Liver (tissue), 9 donors: ENCODE results near the gene HOMEZ. TPM values are rescaled to one million over a fixed set of nuclear protein-coding genes. Genes with fewer than 3 reads are reported as not detected.

ENCODE experiments used
- DNase-seq: peaks from one replicate; pipeline ENCODE4 v3.0.0-alpha.2; 2017; ENCODE audit warnings: low spot score
- H3K27ac ChIP-seq, 2 donors: one replicate each; pipeline ENCODE4 v1.7.0; 2013; ENCODE audit warnings: inconsistent platforms in 2 of 2, low read length in 2 of 2, control low read depth in 1 of 2, low read depth in 1 of 2, mild to moderate bottlenecking in 1 of 2
- H3K27me3 ChIP-seq, 4 donors: one replicate each; pipeline versions ENCODE4 v1.6.1 to v1.7.0; 2013; ENCODE audit warnings: low read length in 3 of 4, inconsistent platforms in 1 of 4, mild to moderate bottlenecking in 1 of 4, moderate library complexity in 1 of 4; ENCODE audit not compliant: control insufficient read depth in 4 of 4, insufficient read depth in 4 of 4
- H3K36me3 ChIP-seq, 4 donors: one replicate each; pipeline versions ENCODE4 v1.6.1 to v1.7.0; 2013; ENCODE audit warnings: low read length in 3 of 4, mild to moderate bottlenecking in 3 of 4, low read depth in 1 of 4, moderate library complexity in 1 of 4; ENCODE audit not compliant: control insufficient read depth in 4 of 4, insufficient read depth in 3 of 4
- H3K4me1 ChIP-seq, 4 donors: one replicate each; pipeline versions ENCODE4 v1.6.1 to v1.7.0; 2013; ENCODE audit warnings: low read length in 3 of 4, mild to moderate bottlenecking in 3 of 4, moderate library complexity in 1 of 4; ENCODE audit not compliant: control insufficient read depth in 4 of 4, insufficient read depth in 4 of 4
- H3K4me3 ChIP-seq, 3 donors: one replicate each; pipeline versions ENCODE4 v1.6.1 to v1.7.0; 2013; ENCODE audit warnings: low read length in 3 of 3, control low read depth in 1 of 3, low read depth in 1 of 3, mild to moderate bottlenecking in 1 of 3
- H3K9ac ChIP-seq, 2 donors: one replicate each; pipeline ENCODE4 v1.7.0; 2013; ENCODE audit warnings: low read length in 2 of 2, mild to moderate bottlenecking in 2 of 2, moderate library complexity in 2 of 2, control low read depth in 1 of 2, low read depth in 1 of 2
- H3K9me3 ChIP-seq, 4 donors: one replicate each; pipeline versions ENCODE4 v1.6.1 to v1.7.0; 2013; ENCODE audit warnings: low read length in 3 of 4; ENCODE audit not compliant: control insufficient read depth in 4 of 4
- EGR1 ChIP-seq, 2 donors: IDR thresholded peaks; 2 replicates each; pipeline ENCODE4 v1.6.1; 2016 to 2018; ENCODE audit warnings: antibody characterized with exemption in 2 of 2, low read depth in 2 of 2
- FOXA1 ChIP-seq: IDR thresholded peaks from 2 replicates; pipeline ENCODE4 v1.6.1; 2016; ENCODE audit warnings: antibody characterized with exemption
- FOXA2 ChIP-seq: IDR thresholded peaks from 2 replicates; pipeline ENCODE4 v1.6.1; 2016; ENCODE audit warnings: antibody characterized with exemption
- GABPA ChIP-seq, 2 donors: IDR thresholded peaks in 1 of 2; conservative IDR thresholded peaks in 1 of 2; 2 replicates each; pipeline ENCODE4 v1.6.1; 2016; ENCODE audit warnings: antibody characterized with exemption in 2 of 2, mild to moderate bottlenecking in 1 of 2, moderate library complexity in 1 of 2
- HNF4A ChIP-seq, 2 donors: conservative IDR thresholded peaks; 2 replicates each; pipeline ENCODE4 v1.6.1; 2016; ENCODE audit warnings: antibody characterized with exemption in 2 of 2, mild to moderate bottlenecking in 2 of 2
- HNF4G ChIP-seq: IDR thresholded peaks from 2 replicates; pipeline ENCODE4 v1.6.1; 2016; ENCODE audit warnings: antibody characterized with exemption
- JUND ChIP-seq, 2 donors: IDR thresholded peaks; 2 replicates each; pipeline ENCODE4 v1.6.1; 2016; ENCODE audit warnings: antibody characterized with exemption in 2 of 2
- NR2F2 ChIP-seq: IDR thresholded peaks from 2 replicates; pipeline ENCODE4 v1.6.1; 2016; ENCODE audit warnings: antibody characterized with exemption
- RAD21 ChIP-seq, 2 donors: IDR thresholded peaks; 2 replicates each; pipeline ENCODE4 v1.6.1; 2016; ENCODE audit warnings: antibody characterized with exemption in 2 of 2, mild to moderate bottlenecking in 2 of 2
- REST ChIP-seq: IDR thresholded peaks from 2 replicates; pipeline ENCODE4 v1.6.1; 2016; ENCODE audit warnings: antibody characterized with exemption, mild to moderate bottlenecking
- RXRA ChIP-seq, 2 donors: IDR thresholded peaks; 2 replicates each; pipeline ENCODE4 v1.6.1; 2017 to 2018; ENCODE audit warnings: antibody characterized with exemption in 2 of 2, mild to moderate bottlenecking in 1 of 2
- SP1 ChIP-seq: IDR thresholded peaks from 2 replicates; pipeline ENCODE4 v1.6.1; 2018; ENCODE audit warnings: antibody characterized with exemption, mild to moderate bottlenecking
- TAF1 ChIP-seq: conservative IDR thresholded peaks from 2 replicates; pipeline ENCODE4 v1.6.1; 2016; ENCODE audit warnings: antibody characterized with exemption, mild to moderate bottlenecking
- YY1 ChIP-seq: IDR thresholded peaks from 2 replicates; pipeline ENCODE4 v1.6.1; 2016; ENCODE audit warnings: antibody characterized with exemption, mild to moderate bottlenecking
- ZBTB33 ChIP-seq: IDR thresholded peaks from 2 replicates; pipeline ENCODE4 v1.6.1; 2016; ENCODE audit warnings: antibody characterized with exemption
- WGBS: extraction: QIAGEN DNeasy Blood & Tissue Kit; methylation state at CpG from one replicate; pipeline ENCODE4 v1.1.7; 2013; 5-methylcytosine and 5-hydroxymethylcytosine counted together
- polyA plus RNA-seq, 2 donors: library from polyadenylated mRNA; stranded (reverse) in 1 of 2; unstranded in 1 of 2; fragments of 200-250 nt in 1 of 2; fragments of >200 nt in 1 of 2; fragmentation: Nextera tagmentation in 1 of 2; extraction: Ambion mirVana in 1 of 2; gene quantifications; one replicate each; pipeline versions ENCODE4 v1.2.1 to v1.2.3, GENCODE V29; 2013 to 2015
- total RNA-seq, 2 donors: library from RNA; depleted of rRNA; stranded (reverse); fragments of >200 nt; gene quantifications; one replicate each; pipeline ENCODE4 v1.2.3, GENCODE V29; 2014
- TF ChIP-seq, protein P1 (sequence below): IDR thresholded peaks from 2 replicates; pipeline ENCODE4 v1.6.1; 2016; ENCODE audit warnings: antibody characterized with exemption
- TF ChIP-seq, protein P2 (sequence below): fragments of 150-350 bp; IDR thresholded peaks from 2 replicates; pipeline ENCODE4 v1.5.1; 2017; ENCODE audit warnings: improper control_type of control experiment, low read depth, low read length; ENCODE audit not compliant: missing input control
- TF ChIP-seq, protein P3 (sequence below): IDR thresholded peaks from 2 replicates; pipeline ENCODE4 v1.6.1; 2016; ENCODE audit warnings: antibody characterized with exemption
- donor health status: healthy.
- donor health status: healthy.
- donor health status: healthy.
- donor health status: healthy.
- donor health status: healthy.

Gene HOMEZ, protein sequence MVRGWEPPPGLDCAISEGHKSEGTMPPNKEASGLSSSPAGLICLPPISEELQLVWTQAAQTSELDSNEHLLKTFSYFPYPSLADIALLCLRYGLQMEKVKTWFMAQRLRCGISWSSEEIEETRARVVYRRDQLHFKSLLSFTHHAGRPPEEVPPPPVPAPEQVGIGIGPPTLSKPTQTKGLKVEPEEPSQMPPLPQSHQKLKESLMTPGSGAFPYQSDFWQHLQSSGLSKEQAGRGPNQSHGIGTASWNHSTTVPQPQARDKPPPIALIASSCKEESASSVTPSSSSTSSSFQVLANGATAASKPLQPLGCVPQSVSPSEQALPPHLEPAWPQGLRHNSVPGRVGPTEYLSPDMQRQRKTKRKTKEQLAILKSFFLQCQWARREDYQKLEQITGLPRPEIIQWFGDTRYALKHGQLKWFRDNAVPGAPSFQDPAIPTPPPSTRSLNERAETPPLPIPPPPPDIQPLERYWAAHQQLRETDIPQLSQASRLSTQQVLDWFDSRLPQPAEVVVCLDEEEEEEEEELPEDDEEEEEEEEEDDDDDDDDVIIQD
- total RNA-seq: 1 to 10 TPM; 3.4 to 3.5 TPM
- 1 to 10 TPM; 2.8 to 3.3 TPM for polyA plus RNA-seq

DNA sequence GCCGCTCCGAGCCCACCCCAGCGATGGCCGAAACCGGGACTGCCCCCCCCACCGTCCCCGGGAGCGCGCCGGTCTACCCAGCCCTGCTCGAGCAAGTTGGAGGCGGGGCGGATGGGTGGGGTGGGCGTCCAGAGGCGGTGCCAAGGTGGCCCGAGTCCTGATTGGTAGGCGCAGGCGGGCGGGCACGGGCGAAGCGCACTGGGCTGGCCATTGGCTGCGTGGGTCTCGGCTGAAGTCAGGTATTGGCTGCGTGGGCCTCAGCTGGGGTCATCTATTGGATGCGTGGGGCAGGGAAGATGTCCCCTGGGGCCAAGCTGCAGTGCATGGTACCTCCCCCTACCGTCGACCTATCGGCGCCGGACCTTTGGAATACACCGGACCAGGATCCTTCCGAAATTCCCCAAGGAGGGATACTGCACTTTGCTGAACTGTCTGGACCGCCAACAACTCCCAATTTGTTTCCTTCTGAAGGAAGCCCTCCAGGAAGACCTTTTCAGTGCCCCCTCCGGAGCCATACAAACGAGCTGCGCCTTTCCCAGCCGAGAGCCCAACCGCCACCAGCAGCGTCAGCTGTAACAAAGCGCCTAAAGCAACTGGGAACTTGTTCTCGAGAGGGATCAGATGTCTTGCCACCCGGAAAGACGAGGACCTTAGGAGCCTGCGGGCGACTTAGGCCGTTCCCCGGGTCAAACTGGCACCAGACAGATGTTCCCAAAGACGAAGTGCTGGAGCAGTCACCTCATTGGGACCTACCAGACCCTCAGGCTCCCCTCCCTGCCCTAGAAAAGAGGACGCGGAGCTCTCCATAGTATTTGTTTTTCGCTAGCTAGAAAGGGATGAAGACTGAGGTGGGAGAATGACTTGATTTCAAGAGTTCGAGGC lies at the start of gene HOMEZ:
Gene HOMEZ, minus strand, starts transcription at position 113 of the 882 bp plus-strand sequence. CDS start 180 bp downstream, outside the sequence.
- Histone ChIP-seq H3K4me3 (peak within 1 kb of the TSS; percentile 72 to 92 (median 83)), H3K27ac (peak within 1 kb of the TSS; percentile 93 to 98), H3K9ac (peak within 1 kb of the TSS; percentile 94 to 97), H3K4me1 (peaks cover 5 to 17% (median 16%) of the 10 kb centered on the region in 4 donors), H3K9me3 (no peaks in the 10 kb centered on the region), H3K36me3 (no peaks in the 10 kb centered on the region), H3K27me3 (no peaks in the 10 kb centered on the region)
- DNase-seq: peak; percentile 99
- TF ChIP-seq GABPA (IDR thresholded peaks at IDR 0.05 in 1 of 2, conservative IDR thresholded peaks at IDR 0.05 in 1 of 2): peak in 1 of 2 donors; percentile 9
- TF ChIP-seq FOXA1: no peak
- TF ChIP-seq, protein P1, sequence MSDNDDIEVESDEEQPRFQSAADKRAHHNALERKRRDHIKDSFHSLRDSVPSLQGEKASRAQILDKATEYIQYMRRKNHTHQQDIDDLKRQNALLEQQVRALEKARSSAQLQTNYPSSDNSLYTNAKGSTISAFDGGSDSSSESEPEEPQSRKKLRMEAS: no peak
- TF ChIP-seq FOXA2: no peak
- peak; percentile 20 to 26 for TF ChIP-seq RAD21 (IDR thresholded peaks at IDR 0.05)
- TF ChIP-seq REST: peak; percentile 69
- TF ChIP-seq HNF4G: peak; percentile 38
- peak in 1 of 2 donors; percentile 21 for TF ChIP-seq EGR1 (IDR thresholded peaks at IDR 0.05; ENCODE audit: low read depth in 2 of 2)
- peak; percentile 94 for TF ChIP-seq YY1
- TF ChIP-seq SP1: peak; percentile 97
- peak; percentile 65 to 90 for TF ChIP-seq HNF4A (conservative IDR thresholded peaks at IDR 0.05)
- TF ChIP-seq ZBTB33: no peak
- TF ChIP-seq NR2F2: peak; percentile 81
- TF ChIP-seq, protein P2, sequence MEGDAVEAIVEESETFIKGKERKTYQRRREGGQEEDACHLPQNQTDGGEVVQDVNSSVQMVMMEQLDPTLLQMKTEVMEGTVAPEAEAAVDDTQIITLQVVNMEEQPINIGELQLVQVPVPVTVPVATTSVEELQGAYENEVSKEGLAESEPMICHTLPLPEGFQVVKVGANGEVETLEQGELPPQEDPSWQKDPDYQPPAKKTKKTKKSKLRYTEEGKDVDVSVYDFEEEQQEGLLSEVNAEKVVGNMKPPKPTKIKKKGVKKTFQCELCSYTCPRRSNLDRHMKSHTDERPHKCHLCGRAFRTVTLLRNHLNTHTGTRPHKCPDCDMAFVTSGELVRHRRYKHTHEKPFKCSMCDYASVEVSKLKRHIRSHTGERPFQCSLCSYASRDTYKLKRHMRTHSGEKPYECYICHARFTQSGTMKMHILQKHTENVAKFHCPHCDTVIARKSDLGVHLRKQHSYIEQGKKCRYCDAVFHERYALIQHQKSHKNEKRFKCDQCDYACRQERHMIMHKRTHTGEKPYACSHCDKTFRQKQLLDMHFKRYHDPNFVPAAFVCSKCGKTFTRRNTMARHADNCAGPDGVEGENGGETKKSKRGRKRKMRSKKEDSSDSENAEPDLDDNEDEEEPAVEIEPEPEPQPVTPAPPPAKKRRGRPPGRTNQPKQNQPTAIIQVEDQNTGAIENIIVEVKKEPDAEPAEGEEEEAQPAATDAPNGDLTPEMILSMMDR: no peak
- TF ChIP-seq RXRA (IDR thresholded peaks at IDR 0.05): peak; percentile 73 to 87
- TF ChIP-seq JUND (IDR thresholded peaks at IDR 0.05): peak in 1 of 2 donors; percentile 55
- TF ChIP-seq, protein P3, sequence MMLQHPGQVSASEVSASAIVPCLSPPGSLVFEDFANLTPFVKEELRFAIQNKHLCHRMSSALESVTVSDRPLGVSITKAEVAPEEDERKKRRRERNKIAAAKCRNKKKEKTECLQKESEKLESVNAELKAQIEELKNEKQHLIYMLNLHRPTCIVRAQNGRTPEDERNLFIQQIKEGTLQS: no peak
- peak; percentile 53 for TF ChIP-seq TAF1
- under 1% methylated on average over 53 of the region's 53 CpGs for WGBS
